Measurements from ENCODE around the gene APH1A.

GRCh38 chr1:150267896-150268295 lies 920 bp downstream of the APH1A start:
- TF ChIP-seq POLR2A (IDR thresholded peaks at IDR 0.05) (no peak), CTCF (IDR thresholded peaks at IDR 0.05) (no peak)

Data from thyroid gland (tissue), 4 donors.